NAMALWA (cell line): Measurements from ENCODE around the gene BNIP5.
"Not testable (repeated sequence)": the region's sequence is repeated elsewhere in the genome, so short reads cannot be mapped to it uniquely, and the experiment has no call there.

Experiments used
- DNase-seq: peaks from one replicate; pipeline ENCODE4 v3.0.0-alpha.2; 2015; ENCODE audit warnings: low spot score

The BNIP5 gene

GRCh38 chr6:36340618-36341454, 4.1 kb upstream of the BNIP5 start:
- peak; percentile 78 for DNase-seq

GRCh38 chr6:36340306-36340617, 3.6 kb upstream of the BNIP5 start:
- DNase-seq, result no peak

DNA sequence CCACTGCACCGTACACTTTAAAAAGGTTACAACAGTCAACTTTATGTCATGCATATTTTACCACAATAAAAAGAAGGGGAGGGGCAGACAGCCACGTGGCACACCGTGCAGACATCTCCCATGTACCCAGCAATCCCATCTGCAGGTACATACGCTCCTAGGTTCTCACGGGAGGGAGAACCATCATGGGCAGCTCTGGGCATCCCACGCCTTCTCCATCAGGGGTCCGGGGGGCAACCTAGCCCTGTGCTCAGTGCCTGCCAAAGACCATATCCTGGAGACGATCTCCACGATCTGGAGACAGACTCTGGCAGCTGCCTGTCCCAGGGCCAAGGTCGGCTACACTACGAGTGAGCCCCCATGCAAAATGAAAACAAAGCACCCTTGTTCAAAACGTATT, 2.5 kb upstream of the BNIP5 start:
- DNase-seq, result no peak

- DNase-seq, result not testable (repeated sequence)
Observed at GRCh38 chr6:36338223-36338622, 1.5 kb upstream of the BNIP5 start.

DNA sequence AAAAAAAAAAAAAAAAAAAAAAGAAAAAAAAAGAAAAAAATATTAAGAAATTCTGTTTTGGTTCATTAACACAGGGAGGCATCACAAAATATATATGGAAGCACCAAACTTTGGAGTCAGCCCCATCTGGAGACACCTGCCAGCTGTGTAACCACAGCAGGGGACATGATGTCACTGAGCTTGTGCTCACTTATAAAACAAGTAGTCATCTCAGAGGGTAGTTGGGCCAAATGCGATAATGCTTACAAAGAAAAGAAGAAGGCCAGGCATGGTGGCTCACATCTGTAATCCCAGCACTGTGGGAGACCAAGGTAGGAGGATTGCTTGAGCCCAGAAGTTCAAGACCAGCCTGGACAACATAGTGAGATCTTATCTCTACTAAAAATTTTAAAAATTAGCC, 1.1 kb upstream of the BNIP5 start:
- DNase-seq, result peak; percentile 60

- no peak for DNase-seq
Observed at GRCh38 chr6:36336208-36336710, 429 bp downstream of the BNIP5 start.

DNA sequence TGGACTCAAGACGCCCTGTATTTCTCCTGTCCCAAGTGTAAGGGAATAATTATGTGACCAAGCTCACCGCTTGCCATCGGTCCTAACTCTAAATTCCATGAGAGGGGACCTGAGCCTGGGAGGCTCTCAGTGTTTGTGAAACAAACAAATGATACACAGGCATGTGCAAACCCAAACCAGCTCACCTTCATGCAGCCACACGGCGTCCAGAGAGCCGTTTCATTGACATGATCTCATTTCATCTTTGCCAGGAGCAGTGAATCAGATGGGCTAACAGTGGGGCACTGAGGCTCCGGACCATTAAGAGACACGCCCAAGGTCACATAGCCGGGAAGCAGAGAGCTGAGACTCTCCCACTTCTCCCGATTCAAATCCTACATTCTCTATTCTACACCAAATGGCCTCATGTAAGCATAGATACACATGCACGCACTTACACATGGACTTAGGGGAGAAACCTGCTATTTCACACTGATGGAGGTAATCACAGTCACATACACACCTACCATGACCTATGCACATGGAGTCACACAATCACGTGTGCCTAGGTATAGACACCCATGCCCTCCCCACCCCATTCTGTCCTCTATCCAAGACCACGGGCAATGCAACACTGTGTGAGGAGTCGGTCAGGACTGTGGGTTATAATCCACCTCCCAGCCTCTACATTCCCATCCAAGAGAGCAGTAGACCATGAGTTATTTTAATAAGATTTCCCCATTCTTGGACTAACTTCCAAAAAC, 1.1 kb downstream of the BNIP5 start:
- DNase-seq, result no peak

- peak; percentile 41 for DNase-seq
Observed at GRCh38 chr6:36334832-36335459, 1.7 kb downstream of the BNIP5 start.

GRCh38 chr6:36333931-36334725, 2.6 kb downstream of the BNIP5 start:
- DNase-seq, result no peak

DNA sequence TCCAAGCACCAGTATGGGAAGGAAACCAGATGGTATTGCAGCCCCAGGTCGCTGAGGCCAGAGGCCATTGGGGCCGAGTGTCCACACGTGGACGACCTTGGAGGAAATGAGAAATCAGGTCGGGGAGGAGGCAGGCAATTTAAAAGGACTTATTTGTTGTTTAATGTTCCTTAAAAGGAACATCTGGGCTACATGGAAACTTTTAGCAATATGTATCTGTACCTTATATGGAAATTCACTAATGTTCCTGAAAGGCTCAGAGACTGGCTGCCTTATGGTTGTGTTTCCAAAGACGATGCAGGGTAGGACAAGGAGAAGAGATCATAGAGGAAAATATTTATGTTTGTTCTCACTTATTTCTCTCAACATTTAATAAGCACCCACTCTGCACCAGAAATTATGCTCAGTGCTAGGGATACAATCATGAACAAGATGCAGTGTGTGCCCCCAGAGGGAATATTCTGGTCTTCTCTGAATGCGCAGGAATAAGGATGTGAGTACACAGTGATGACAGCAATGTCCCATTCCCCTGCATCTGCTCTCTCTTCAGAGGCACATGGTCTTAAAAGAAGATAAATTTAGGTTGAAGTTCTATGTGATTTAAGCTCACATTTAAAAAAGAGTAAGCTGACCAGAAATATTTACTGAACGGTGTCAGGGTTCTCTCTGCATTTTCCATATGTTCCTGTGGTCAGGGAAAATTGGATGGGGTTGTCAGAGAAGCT, 3.4 kb downstream of the BNIP5 start:
- no peak for DNase-seq

DNA sequence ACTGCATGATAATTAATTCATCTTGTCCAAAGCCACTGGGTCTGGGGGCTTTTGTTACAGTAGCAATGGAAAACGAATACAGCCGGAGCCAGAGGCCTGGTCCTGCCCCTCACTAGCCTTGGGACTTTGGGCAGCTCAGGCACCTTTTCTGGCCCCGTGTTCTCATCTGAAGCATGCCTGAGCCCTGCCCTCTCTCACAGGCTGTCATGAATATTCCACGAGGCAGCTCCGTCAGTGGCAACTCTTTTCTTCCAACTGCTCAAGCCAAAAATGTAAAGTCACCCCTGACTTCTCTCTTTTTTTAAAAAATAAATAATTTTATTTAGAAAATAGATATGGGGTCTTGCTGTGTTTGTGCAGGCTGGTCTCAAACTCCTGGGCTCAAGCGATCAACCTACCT, 5.3 kb downstream of the BNIP5 start:
- no peak for DNase-seq

DNA sequence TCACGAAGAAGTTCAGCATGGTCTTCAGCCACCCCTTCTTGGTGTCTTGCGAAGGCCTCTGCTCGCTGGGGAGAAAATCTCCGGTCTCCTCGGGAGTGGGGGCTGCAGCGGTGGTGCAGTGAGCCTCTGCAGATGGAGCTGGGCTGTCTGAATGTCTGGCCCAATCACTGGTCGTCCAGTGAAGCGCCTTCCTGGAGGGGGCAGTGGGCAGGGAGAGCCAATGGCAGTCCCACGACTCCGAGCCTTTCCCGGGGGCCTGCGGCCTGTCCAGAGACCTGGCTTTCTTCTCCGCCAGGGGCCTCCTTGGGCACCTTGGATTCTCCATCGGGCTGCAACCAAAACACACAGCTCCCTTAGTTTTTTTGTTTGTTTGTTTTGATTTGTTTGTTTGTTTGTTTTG, 6.3 kb downstream of the BNIP5 start:
- no peak for DNase-seq

GRCh38 chr6:36329798-36330291, 6.8 kb downstream of the BNIP5 start:
- no peak for DNase-seq

GRCh38 chr6:36328600-36328999, 8.1 kb downstream of the BNIP5 start:
- DNase-seq, result no peak

DNA sequence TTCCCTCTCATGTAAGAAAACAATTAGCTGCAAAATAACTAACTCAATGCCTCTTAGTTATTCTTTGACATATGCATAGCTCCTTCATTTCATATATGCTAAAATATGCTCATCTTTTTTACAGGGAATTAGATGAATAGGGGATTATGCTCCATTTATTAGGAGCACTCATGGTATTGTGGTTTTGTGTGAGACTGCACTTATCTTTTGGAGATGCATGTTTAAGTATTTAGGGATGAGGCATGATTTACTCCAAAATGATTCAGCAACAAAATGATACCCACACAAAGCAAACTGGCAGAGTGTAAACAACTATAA, 8.8 kb downstream of the BNIP5 start:
- no peak for DNase-seq

DNA sequence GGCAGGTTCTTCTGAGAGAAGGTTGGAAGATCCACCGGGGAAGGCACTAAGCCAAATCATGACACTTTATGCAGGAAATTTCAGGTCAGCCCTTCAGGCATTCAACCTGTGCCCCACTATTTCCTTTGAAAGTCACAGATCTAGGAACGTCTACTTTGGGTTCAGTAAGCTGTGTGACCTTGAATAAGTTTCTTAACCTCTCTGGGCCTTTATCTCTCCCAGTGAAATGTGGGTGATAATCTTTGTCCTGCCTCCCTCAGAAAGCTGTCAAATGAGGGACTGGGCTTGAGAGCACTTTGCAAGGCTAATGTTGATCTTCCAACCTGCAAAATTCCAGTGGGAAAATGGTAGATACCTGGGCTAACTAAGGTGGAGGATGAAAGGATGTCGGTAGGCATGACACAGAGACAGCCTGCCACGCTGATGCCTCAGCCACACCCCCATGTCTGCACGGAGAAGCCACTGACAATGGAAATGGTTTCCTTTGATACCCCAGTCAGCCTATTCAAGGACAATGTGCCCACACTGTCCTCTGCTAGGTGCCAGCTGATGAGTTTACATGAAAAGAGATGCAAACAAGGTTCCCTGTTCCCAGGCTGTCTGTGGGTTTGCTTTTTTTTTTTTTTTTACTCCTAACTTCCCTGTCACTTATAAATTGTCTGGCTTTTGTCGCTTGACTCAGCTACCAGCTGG, 9.3 kb downstream of the BNIP5 start:
- DNase-seq, result no peak

DNA sequence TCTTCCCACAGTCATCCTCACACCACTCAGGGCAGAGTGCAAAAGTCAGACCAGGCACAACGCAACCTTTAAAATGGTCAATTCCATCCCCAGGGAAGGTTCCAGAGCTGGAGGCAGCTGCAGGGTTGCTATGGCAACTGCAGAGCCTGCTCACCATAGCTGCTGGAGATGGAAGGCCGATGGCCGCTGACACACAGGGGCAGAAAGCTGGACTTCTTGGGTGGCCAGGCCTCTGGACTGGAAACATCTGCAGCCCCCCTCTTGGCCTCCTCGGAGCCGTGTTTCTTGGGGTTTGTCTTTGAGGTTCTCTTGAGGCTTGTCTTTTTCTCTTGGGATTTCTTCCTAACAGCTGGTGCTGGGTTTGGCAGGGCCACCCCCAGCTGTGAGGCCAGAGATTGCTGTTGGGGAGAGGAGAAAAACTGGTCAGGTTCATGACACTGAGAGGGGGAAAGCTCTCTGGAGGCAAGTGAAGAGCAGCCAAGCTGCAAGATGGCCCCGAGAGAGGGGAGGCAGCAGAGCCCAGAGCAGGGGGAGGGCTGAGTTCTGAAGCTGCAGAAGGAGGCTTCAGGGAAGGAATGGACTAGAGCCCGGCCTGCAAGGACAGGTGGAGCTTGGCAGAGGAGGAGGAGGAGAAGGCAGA, 10.2 kb downstream of the BNIP5 start:
- no peak for DNase-seq

GRCh38 chr6:36324715-36325114, 12.0 kb downstream of the BNIP5 start:
- DNase-seq, result no peak

GRCh38 chr6:36324191-36324590, 12.5 kb downstream of the BNIP5 start:
- DNase-seq, result no peak

DNA sequence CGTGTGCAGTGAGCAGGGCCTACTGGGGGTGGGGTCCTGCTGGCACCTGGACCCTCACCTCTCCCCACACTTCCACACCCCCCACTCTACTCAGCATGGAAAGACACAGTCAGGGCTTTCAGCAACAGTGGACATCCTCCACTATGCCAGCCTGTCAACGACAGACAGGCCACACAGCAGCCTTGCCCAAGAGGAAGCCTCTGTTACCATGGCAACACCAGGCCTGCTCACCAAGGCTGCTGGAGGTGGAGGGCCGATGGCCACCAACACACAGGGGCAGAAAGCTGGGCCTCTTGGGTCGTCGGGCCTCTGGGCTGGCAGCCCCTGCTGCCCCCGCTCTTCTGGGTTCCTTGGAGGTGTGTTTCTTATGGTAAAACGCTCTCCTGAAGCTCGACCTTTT, 13.6 kb downstream of the BNIP5 start:
- DNase-seq, result no peak
